Stimulated activated CD8-positive, alpha-beta memory T cell treated with anti-CD3 and anti-CD28 coated beads, Interleukin-12 subunit alpha, Interleukin-12 subunit beta, amount 100 ng/mL, for 24 hours (primary cell): ENCODE data around the gene TARBP2.
A peak's percentile ranks its signal among the peaks of the same experiment; 100 is the strongest.

Experiments used
- DNase-seq: peaks from one replicate; pipeline ENCODE4 v3.0.0-alpha.2; 2020; ENCODE audit errors: extremely low read depth

TARBP2 gene

DNA sequence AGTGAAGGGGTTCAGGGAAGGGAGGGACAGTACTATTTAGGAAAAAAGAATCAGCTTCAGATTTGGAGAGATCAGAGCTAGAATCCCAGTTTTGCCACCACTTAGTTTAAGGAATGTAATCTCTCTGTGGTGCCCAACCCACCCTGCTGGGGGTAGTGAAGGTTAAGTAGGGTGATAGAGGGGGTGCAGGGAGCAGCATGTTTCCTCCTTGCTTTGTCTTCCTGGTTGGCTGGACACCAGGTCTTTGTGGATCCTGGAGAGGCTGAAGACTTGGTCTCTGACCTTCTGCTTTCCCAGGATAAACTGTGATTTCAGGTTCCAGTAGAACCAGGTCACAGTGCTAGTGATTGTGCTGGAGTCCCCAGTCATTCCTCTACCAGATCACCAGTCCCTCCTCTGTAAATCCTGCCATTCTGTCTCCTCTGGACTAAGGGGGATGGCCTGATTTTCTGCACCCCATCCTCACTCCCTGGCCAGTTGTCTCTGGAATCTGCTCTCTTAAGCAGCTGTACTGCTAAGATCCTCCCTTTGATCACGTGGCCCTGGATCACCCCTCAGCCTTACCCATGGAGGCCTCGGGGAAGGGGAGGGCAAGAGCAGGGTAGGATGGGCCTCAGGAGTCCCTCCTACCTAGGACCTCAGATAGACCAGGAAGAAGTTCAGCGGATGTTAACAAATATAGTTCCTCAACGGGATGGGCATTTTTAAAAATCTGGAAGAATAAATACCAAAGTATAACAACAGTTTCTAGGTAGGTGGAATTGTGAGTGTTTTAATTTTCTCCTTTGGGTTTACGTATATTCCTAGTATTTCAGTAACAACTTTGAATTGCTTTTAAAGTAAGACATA is 5.0 kb upstream of the TARBP2 start:
- DNase-seq: no peak

DNA sequence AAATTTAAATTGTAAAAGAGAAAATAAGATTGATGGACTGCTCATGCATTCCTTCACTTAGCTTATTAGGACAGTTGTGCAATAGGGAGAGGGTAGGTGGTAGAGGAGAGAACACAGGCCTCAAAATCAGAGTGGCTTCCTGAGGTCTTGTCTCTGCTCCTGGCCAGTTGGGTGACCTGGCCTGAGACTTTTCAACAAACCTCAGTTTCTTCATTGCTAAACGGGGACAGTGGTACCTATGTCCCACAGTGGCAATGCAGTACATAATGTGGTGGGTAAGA is 4.4 kb upstream of the TARBP2 start:
- DNase-seq: no peak

DNA sequence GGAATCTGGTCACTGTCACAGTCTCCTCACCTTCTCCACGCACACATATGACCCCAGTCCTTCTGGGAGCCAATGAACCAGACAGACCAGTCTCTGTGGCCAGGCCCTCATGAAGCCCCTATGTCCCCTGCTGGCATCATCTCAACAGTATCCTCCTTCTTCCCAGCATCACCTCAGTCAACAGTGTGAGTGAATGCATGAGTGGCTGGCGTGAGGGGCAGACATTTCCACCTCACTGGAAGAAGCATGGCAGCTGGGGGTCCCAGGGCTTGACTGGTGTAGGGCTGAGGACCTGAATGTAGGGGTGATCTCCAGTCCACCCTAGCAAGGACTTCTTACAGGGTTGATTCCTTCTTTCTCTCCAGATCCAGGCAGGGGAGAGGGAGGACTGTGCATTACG is 3.6 kb upstream of the TARBP2 start:
- DNase-seq: no peak

DNA sequence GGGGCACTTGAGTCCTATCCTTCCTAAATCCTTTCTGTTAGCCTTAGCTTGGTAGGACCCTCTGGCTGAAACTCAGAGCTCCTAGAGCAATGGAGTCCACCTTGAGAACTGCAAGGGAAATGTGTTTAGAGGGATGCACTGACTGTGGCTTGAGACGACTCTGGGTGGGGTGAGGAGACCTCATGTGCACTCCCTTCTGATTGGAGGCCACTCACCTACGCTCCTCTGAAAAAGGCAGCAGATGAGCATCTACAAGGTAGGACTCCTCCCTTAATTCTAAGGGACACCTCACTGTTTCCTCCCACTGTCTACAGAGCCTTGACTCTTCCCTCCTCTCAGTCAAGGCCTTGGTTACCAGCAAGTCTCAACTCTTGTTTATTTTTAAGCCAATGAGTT is 2.9 kb upstream of the TARBP2 start:
- no peak for DNase-seq

DNA sequence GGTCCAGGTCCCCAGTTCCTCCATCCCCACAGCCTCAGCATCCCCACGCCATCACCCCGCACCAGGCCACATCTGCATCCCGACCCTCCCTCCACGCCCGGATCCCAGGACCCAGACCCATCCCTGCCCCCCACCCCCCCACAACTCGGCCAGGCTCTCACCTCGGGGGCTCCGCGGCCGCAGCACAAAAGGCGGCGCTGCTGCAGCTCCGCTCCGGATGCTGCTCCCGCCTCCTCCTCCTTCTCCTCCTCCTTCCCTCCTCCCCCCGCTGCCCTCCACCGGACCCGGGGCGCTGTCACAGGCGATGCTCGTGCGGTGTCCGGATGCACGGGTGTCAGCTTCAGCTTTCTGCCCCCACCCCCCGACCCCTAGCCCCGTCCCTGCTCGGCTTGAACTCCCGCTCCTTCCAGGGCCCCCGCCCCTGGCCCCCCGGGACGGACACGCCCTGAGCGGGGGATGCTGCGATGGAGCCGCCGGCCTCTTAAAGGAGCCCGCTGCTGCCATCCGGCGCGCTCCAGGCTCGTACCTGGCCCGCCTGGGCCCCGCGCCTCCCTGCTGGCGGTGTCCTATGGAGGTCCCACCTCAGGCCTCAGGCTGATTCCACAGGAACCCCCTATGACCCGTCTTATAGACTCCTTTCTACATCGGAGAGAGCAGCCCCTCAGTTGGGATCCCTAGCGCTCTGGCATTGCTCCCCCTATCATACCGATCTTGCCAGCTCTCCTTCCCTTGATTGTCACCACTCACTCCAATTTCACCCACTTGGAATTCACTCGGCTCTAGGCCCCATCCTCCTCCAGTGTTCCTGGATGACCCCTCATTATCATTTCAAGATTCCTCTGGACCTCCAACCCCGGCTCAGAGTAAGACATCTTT is 1.6 kb upstream of the TARBP2 start, which contains the start of gene MAP3K12:
TSS of gene MAP3K12 (minus strand) at position 193 of the 876 bp plus-strand sequence. CDS start 12,067 bp downstream, outside the sequence.
- DNase-seq: peak; percentile 27

DNA sequence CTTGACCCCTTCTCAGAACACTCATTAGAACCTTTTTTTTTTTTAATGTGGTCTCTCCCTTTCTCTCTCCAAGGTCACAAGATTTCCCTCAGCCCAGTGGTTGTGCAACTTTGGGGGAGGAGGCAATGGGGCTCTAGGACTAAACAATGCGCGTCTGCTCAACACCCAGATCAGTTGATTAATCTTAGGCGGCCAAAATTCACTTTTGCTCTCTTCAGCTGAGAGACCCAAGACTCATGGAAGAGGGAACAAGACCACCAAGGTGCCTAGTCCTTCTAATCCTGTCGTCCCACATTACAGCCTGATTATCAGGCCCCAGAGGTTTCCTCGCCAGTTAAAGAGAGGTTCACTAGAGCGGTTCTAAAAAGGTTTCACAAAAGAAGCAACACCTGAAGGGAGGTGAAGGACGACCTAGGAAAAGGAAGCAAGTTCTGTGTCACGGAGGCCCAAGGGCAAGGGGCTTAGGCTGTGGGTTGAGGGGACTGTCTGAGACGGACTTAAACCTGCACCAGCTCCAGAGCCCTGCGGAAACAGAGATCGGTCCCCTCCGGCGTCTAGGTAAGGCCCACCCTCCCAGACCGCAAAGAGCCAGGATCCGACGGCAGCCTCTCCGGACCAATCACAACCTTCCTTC is 824 bp upstream of the TARBP2 start:
- no peak for DNase-seq

DNA sequence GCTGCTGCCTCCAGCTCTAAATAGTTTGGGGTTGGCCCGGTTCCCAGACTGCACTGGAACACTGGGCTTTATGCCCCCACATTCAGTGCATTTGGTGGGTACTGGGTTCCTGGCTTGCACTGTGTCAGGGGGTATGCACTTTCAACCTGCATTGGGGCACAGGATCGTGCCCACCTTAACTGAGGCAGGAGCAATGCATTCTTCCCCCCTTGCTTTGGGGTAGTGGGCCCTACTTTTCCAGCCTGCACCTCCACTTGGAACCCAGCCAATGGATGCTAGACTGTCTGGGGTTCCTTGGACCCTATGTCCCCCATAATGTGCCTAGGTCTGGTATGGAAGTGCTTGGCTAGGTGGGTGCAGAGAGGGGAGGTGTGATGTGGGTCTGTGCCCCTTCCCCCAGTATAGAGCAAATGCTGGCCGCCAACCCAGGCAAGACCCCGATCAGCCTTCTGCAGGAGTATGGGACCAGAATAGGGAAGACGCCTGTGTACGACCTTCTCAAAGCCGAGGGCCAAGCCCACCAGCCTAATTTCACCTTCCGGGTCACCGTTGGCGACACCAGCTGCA is 615 bp downstream of the TARBP2 start:
- no peak for DNase-seq

DNA sequence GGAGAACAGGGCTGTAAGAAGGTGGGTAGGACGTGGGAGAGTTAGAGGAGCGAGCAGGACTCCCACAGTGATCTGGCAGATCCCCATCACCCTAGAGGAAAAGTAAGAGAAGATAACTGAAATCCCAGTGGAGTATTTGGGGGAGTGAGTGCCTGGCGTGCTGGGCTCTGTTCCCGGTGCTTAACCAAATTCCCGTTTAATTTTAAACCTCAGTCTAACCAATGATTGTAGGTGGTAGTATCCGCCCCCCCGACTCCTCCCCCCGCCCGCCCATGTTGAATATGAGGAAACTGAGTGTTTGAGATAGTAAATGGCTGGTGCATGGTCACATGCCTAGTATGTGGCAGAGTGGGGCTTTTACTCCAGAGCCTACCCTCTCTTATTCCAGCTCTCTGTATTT is 1.2 kb downstream of the TARBP2 start:
- no peak for DNase-seq

DNA sequence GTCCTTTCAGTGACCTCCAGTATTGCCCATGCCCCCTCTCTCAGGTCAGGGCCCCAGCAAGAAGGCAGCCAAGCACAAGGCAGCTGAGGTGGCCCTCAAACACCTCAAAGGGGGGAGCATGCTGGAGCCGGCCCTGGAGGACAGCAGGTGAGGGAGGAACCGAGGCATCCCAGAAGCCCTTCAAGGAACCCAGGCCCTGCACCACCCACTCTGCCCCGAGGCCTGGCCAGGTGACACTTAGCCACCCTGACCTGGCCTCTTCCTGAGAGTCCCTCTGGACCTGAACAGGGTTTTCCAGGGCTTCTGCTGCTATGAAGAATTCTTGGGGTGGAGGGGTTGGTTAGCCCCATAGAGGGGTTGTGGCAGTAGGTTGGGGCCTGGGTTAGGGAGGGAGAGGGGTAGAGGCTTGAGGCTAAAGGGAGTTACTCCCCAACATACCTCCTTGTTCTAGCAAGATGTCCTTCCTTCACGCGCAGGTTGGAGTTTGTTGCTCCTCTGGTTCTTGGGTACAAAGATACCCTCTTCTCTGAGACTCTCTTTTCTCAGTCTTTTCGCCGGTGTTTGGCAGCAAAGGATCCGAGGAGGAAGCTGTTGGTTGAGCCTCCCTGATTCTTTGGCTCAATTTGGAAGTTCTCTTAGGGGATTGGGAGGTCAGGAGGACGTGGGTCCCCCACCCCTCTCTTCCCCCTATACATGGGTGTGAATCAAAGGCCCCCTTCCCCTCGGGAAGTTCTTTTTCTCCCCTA is 2.1 kb downstream of the TARBP2 start:
- DNase-seq: no peak

DNA sequence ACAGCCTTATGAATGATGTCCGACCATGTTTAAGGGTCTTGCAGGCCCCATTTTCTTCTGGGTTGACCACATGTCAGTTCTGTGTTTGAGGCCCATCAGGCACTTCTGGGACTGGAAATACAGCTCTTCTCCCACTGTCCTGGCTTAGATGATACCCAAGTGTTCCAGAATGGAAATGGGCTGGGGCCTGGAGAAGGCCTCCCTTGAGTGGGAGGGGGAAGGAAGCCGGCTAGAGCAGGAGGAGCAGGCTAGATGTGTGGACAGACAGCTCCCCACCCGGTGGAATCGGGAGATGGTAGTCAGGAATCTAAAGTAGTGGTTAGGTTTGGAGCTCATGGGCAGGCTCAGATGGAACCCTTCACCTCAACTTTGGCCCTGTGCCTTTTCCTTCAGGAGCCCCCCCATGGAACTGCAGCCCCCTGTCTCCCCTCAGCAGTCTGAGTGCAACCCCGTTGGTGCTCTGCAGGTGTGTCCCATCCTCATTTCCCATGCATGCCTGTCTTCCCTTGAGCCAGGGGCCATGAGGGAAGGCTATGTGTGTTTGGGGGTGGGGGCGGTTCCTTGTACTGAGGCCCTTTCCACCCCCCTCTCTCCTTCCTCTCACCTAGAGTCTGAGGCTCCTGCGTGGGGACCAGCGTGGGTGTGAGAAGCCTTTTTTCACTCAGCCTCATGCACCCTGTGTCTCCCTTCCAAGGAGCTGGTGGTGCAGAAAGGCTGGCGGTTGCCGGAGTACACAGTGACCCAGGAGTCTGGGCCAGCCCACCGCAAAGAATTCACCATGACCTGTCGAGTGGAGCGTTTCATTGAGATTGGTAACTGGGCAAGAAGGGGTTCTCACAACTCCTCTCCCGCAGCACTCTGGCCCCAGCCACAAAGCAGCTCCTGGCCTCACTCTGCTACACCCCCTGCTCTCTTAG is 3.2 kb downstream of the TARBP2 start:
- DNase-seq: no peak

DNA sequence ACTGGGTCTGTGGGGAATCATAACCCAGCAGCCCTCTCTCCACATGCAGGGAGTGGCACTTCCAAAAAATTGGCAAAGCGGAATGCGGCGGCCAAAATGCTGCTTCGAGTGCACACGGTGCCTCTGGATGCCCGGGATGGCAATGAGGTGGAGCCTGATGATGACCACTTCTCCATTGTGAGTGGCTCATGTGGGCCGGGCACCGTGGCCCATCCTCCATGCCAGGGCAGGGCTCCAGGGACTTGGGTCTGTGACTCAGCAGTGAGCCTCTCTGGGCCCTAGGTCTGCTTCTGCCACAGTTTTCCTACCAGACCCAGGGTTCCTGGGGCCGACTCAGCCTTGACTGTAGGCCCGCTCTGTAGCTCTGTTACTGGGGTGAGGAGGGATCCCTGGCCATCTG is 4.0 kb downstream of the TARBP2 start:
- DNase-seq: no peak

DNA sequence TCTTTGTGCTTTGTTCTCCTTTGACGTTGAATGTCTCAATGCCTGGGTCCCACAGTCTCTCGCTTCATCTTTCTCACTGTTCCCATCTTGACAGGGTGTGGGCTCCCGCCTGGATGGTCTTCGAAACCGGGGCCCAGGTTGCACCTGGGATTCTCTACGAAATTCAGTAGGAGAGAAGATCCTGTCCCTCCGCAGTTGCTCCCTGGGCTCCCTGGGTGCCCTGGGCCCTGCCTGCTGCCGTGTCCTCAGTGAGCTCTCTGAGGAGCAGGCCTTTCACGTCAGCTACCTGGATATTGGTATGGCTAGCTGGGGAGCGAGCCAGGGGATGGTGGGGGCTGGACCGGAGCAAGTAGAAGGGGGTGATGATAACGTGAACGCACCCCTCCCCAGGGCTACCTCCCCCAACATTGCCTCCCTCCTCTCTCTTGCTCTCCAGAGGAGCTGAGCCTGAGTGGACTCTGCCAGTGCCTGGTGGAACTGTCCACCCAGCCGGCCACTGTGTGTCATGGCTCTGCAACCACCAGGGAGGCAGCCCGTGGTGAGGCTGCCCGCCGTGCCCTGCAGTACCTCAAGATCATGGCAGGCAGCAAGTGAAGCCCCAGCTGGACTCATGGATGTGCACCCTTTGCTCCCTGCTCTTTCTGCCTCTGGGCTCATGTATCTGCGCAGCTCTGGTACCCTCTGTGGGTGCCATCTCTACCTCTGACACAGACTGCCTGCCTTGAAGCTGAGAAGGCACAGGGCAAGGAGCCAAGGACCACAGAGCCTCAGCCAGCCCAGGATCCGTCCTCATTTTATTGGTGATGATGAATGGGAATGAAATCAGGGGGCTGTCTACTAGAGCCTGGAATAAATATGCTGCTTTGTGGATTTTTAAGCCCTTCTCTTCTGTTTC is 4.7 kb downstream of the TARBP2 start:
- no peak for DNase-seq

DNA sequence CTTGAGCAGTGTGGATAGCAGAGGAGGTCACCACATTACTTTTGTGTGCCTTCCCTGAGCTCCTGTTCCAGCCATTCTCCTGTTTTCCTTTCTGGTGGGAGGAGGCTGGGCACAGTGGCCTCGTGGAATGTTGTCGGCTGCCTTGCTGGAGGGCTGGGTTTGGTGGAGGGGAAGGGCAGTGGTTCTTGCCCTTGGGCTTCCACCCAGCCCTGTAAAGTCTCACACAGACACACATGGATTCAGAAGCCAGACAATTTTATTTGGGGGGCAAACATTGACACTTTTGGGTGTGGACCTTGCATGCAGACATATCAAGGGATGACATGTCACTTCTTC is 5.3 kb downstream of the TARBP2 start:
- DNase-seq: no peak

DNA sequence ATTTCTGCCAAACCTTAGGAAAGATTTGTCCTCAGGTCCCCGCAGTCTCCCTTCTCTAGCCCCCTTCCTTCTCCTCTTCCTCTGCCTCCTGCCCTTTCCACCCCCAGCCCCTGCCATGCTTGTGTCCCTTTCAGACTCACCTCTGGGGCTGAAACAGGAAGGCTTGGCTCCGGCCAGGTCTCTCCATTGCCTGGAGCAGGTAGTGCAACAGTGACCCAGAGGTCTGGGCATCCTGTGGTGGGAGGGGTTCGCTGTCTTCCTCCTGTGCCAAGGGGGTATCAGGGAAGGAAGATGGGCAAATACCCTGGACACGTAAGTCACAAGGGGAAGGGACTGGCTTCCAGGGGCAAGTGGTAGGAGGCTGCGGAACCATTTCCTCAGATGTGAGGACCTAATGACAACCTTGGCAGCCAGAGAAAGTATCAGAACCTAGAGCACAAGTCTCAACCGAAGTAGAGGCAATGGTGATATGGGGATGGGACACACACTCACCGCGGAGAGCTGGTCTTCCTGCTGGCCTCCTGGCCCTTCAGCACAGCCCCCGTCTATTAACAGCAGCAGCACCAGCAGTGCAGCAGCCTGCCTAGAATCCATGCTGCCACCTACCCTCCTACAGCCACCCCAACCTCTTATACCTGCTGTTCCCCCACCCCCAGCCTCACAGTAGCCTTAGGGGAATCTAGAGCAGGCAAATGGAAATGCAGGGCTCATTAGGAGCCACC is 6.0 kb downstream of the TARBP2 start, which contains the start of gene NPFF:
TSS of gene NPFF (minus strand) at position 604 of the 722 bp plus-strand sequence. CDS start at position 594, 10 bp downstream.
- no peak for DNase-seq

DNA sequence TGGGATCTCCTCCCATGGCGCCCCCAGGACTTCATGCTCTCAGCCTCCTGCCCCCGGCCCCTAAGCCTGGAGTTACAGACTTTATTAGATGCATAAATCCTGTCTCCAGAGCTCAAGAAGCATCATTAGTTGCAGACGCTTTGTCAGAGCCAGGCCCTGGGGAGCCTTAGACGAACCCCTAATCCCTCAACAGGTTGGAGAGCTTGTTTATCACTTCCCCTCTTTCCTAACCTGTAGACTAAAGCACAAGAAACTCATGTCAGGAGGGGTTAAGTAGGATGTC is 6.5 kb downstream of the TARBP2 start:
- DNase-seq: no peak

DNA sequence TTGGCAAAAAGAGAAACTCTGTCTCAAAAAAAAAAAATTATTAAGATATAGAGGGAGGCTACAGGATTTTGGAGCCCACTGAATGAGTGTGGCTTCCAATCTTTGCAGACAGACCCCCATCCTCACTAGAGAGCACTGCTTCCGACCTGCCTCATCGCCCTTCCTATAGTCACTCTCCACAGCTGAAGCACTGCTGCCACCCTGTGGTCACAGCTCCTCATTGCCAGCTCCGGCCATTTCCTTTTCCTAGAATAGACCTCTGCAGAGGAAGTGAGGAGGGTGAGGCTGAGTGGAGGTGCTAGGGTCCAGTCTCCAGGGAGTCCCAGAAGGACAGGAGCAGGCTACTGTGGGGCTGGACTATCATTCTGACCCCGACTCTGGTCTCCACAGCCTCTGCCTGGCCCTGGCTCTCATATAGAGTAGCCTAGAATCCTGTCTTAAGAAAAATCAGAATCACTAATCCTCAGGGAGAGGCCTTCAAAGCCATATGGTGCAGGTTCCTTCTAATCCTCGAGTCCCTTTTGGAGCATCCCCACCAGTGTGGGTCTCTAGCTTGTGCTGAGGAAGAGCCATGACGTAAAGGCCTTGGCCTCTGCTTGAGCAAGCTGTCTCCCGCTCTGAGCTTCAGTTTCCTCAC is 7.6 kb downstream of the TARBP2 start:
- peak; percentile 49 for DNase-seq

DNA sequence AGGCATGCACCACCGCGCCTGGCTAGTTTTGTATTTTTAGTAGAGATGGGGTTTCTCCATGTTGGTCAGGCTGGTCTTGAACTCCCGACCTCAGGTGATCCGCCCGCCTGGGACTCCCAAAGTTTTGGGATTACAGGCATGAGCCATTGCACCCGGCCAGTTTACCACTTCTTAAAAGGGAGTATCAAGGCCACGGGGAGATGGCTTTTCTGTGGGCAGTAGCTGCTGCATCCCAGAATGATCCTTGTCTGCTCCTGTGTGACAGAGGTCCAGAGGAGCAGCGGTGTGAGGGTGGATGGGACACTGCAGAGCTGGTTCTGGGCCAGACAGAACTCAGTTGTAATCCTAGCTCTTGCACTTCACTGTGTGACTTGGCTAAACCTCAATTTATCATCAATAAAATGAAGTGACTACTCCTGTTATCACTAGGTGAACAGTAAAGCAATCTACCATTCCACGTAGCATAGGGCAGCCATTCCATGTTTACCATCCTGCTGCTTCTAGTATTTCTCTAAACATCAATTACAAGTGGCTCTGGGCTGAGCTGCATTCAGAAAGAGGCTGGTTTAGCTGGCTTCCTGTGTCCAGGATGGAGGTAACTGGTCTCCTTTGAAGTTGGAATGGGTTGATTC is 9.2 kb downstream of the TARBP2 start:
- no peak for DNase-seq
